T-helper 1 cell treated with Interleukin-12 subunit alpha and Interleukin-12 subunit beta and Interleukin-4 antibody, amounts not matched to agents 30 ng/mL and 1 ng/mL, for 36 hours (primary cell): Measurements from ENCODE around the gene FSHR. TPM values are rescaled to one million over a fixed set of nuclear protein-coding genes. Genes with fewer than 3 reads are reported as not detected.

ENCODE experiments used
- intact Hi-C: fragments of 100-400 bp; cut with micrococcal nuclease; formaldehyde crosslinking; loops from one replicate; pipeline ENCODE4 v1.15.1; 2024
- total RNA-seq: library from RNA; stranded (reverse); gene quantifications from 2 replicates; pipeline ENCODE4 v1.2.3, GENCODE V29; 2022

FSHR gene
- total RNA-seq, 1 donor from 2014 or later = not detected

GRCh38 chr2:48915227-48915626 is 239.1 kb downstream of the FSHR start:
- intact Hi-C loops = no loop called here

GRCh38 chr2:48914477-48915089 is 239.7 kb downstream of the FSHR start:
- intact Hi-C loops = no loop called here
